HG03064 (cell line): ENCODE data around the gene DDX54.

Source experiments
- ATAC-seq: cut with Tn5 transposase; IDR thresholded peaks from one replicate; pipeline ENCODE4 v1.9.1; 2021; ENCODE audit warnings: low read depth; ENCODE audit not compliant: unreplicated experiment

DDX54 gene

GRCh38 chr12:113191227-113191626 lies 5.9 kb upstream of the DDX54 start:
- ATAC-seq = no peak

- no peak for ATAC-seq
Measured at GRCh38 chr12:113190761-113191160, 5.5 kb upstream of the DDX54 start.

- ATAC-seq = no peak
Measured at GRCh38 chr12:113189361-113189760, 4.1 kb upstream of the DDX54 start.

- no peak for ATAC-seq
Measured at GRCh38 chr12:113186666-113187325, 1.5 kb upstream of the DDX54 start.

- no peak for ATAC-seq
Measured at GRCh38 chr12:113186033-113186365, 721 bp upstream of the DDX54 start.

- peak; percentile 70 for ATAC-seq
Measured at GRCh38 chr12:113184900-113185179, 438 bp downstream of the DDX54 start.

GRCh38 chr12:113184098-113184899 lies 979 bp downstream of the DDX54 start:
- peak; percentile 43 for ATAC-seq

- ATAC-seq = no peak
Measured at GRCh38 chr12:113183030-113183589, 2.2 kb downstream of the DDX54 start.

- ATAC-seq = no peak
Measured at GRCh38 chr12:113181975-113182374, 3.3 kb downstream of the DDX54 start.

- no peak for ATAC-seq
Measured at GRCh38 chr12:113180333-113180732, 4.9 kb downstream of the DDX54 start.

GRCh38 chr12:113179023-113179422 lies 6.3 kb downstream of the DDX54 start:
- no peak for ATAC-seq

- ATAC-seq = no peak
Measured at GRCh38 chr12:113174461-113175384, 10.6 kb downstream of the DDX54 start.

- no peak for ATAC-seq
Measured at GRCh38 chr12:113173081-113173698, 12.1 kb downstream of the DDX54 start.

GRCh38 chr12:113172185-113172584 lies 13.1 kb downstream of the DDX54 start:
- ATAC-seq = no peak

- ATAC-seq = no peak
Measured at GRCh38 chr12:113171543-113171942, 13.7 kb downstream of the DDX54 start.

- ATAC-seq = no peak
Measured at GRCh38 chr12:113170926-113171325, 14.4 kb downstream of the DDX54 start.

- no peak for ATAC-seq
Measured at GRCh38 chr12:113170457-113170856, 14.8 kb downstream of the DDX54 start.

- ATAC-seq = no peak
Measured at GRCh38 chr12:113169697-113170096, 15.6 kb downstream of the DDX54 start.

GRCh38 chr12:113167868-113168267 lies 17.4 kb downstream of the DDX54 start:
- no peak for ATAC-seq
